Mesendoderm (in vitro differentiated cells): Measurements from ENCODE around the gene BCORL1.

Experiments
- DNase-seq: peaks from one replicate; pipeline ENCODE4 v3.0.0; 2013
- H2AK5ac ChIP-seq: 2 replicates; pipeline ENCODE4 v1.6.1; 2013; ENCODE audit warnings: low read length, inconsistent platforms
- H2BK120ac ChIP-seq: 2 replicates; pipeline ENCODE4 v1.6.1; 2013; ENCODE audit warnings: low read depth, mild to moderate bottlenecking, low read length, moderate library complexity, mixed read lengths
- H2BK15ac ChIP-seq: replicated peaks from 2 replicates; pipeline ENCODE4 v1.6.1; 2013; ENCODE audit warnings: low read depth, mild to moderate bottlenecking, moderate library complexity
- H2BK5ac ChIP-seq: 2 replicates; pipeline ENCODE4 v1.6.1; 2013; ENCODE audit warnings: low read length, inconsistent platforms
- H3K18ac ChIP-seq: 2 replicates; pipeline ENCODE4 v1.6.1; 2013; ENCODE audit warnings: mild to moderate bottlenecking, low read length, mixed read lengths
- H3K23ac ChIP-seq: one replicate; pipeline ENCODE4 v1.6.1; 2013; ENCODE audit warnings: low read length
- H3K27ac ChIP-seq: 2 replicates; pipeline ENCODE4 v1.5.1; 2013; ENCODE audit warnings: low read depth, mild to moderate bottlenecking, inconsistent platforms, low read length, moderate library complexity
- H3K27me3 ChIP-seq: 2 replicates; pipeline ENCODE4 v1.6.1; 2013; ENCODE audit warnings: low read length, control low read depth, mild to moderate bottlenecking, inconsistent platforms; ENCODE audit not compliant: insufficient read depth, poor library complexity
- H3K36me3 ChIP-seq: 2 replicates; pipeline ENCODE4 v1.6.1; 2013; ENCODE audit warnings: low read length, inconsistent platforms; ENCODE audit not compliant: control insufficient read depth, insufficient read depth
- H3K4ac ChIP-seq: one replicate; pipeline ENCODE4 v1.6.1; 2013; ENCODE audit warnings: low read depth, mild to moderate bottlenecking, low read length, moderate library complexity
- H3K4me1 ChIP-seq: 2 replicates; pipeline ENCODE4 v1.6.1; 2013; ENCODE audit warnings: low read depth, low read length, inconsistent platforms; ENCODE audit not compliant: control insufficient read depth
- H3K4me2 ChIP-seq: 2 replicates; pipeline ENCODE4 v1.6.1; 2013; ENCODE audit warnings: low read length
- H3K4me3 ChIP-seq: 2 replicates; pipeline ENCODE4 v1.5.1; 2013; ENCODE audit warnings: mild to moderate bottlenecking, low read length
- H3K56ac ChIP-seq: one replicate; pipeline ENCODE4 v1.6.1; 2013; ENCODE audit warnings: low read length
- H3K79me1 ChIP-seq: 2 replicates; pipeline ENCODE4 v1.6.1; 2013; ENCODE audit warnings: low read length, inconsistent platforms
- H3K79me2 ChIP-seq: 2 replicates; pipeline ENCODE4 v1.6.1; 2013; ENCODE audit warnings: mild to moderate bottlenecking, low read length; ENCODE audit not compliant: control insufficient read depth, insufficient read depth
- H3K9ac ChIP-seq: 2 replicates; pipeline ENCODE4 v1.6.1; 2013; ENCODE audit warnings: low read length, inconsistent platforms
- H4K5ac ChIP-seq: one replicate; pipeline ENCODE4 v1.6.1; 2013; ENCODE audit warnings: low read length
- H4K8ac ChIP-seq: one replicate; pipeline ENCODE4 v1.6.1; 2013; ENCODE audit warnings: low read depth, mild to moderate bottlenecking, control low read depth, low read length, moderate library complexity
- WGBS: extraction: QIAGEN DNeasy Blood & Tissue Kit; methylation state at CpG from one replicate; pipeline ENCODE4 v1.1.7; 2013; ENCODE audit warnings: low lambda C conversion rate, missing lambda C conversion rate; ENCODE audit not compliant: insufficient coverage; ENCODE audit errors: extremely low coverage; 5-methylcytosine and 5-hydroxymethylcytosine counted together

The BCORL1 gene

DNA sequence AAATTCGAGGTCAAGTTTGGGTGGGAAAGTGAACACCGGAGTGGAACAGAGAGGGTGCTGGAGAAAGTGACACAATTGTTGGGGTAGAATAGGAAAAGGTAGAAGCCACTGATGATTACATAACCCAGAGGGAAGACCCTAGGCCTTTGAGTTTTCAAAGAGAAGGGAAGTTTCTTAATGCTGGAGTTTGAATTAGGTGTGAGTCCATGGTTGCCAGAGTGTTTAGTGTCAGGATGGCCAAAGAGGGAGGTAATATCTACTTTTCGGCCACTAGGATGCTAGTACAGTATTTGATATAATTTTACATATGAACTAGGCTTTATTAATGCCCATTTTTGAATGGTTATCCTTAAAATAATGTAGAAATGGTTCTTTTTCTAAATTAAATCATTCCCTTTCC lies 5.4 kb downstream of the BCORL1 start:
- Histone ChIP-seq H3K79me1 (no peaks in the 10 kb centered on the region), H2BK5ac (no peak overlapping the region), H3K18ac (no peak overlapping the region), H3K4ac (no peak overlapping the region), H4K8ac (no peak overlapping the region), H2BK15ac (no peak overlapping the region), H2AK5ac (no peak overlapping the region), H3K9ac (no peak overlapping the region), H3K4me1 (no peaks in the 10 kb centered on the region), H2BK120ac (no peak overlapping the region), H3K56ac (no peak overlapping the region), H4K5ac (no peak overlapping the region), H3K27me3 (peaks cover 1% of the 10 kb centered on the region), H3K36me3 (no peaks in the 10 kb centered on the region), H3K23ac (no peak overlapping the region), H3K27ac (no peak overlapping the region), H3K4me3 (no peak overlapping the region), H3K4me2 (no peak overlapping the region), H3K79me2 (no peaks in the 10 kb centered on the region)
- no peak for DNase-seq
- no CpG with 5 or more reads among the region's 3 CpGs for WGBS

DNA sequence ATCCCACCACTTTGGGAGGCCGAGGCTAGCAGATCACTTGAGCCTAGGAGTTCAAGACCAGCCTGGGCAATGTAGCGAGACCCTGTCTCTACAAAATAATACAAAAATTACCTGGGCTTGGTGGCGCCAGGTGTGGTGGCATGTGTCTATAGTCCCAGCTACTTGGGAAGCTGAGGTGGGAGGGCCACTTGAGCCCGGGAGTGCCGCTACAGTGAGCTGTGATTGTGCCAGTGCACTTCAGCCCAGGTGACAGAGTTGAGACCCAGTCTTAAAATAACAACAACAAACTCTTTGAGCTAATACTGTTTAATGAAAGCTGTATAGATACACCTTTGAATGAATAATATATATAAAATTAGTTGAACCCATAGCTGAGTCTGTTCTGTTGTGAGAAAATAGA lies 9.7 kb downstream of the BCORL1 start:
- no peak overlapping the region for H2AK5ac ChIP-seq
- H3K27me3 ChIP-seq: no peaks in the 10 kb centered on the region
- no peak overlapping the region for H2BK5ac ChIP-seq
- H3K4me3 ChIP-seq: no peak overlapping the region
- H3K4me2 ChIP-seq: no peak overlapping the region
- H4K5ac ChIP-seq: no peak overlapping the region
- H3K36me3 ChIP-seq: no peaks in the 10 kb centered on the region
- H3K9ac ChIP-seq: no peak overlapping the region
- no peak overlapping the region for H3K18ac ChIP-seq
- H4K8ac ChIP-seq: no peak overlapping the region
- H3K23ac ChIP-seq: no peak overlapping the region
- no peaks in the 10 kb centered on the region for H3K79me1 ChIP-seq
- H3K4ac ChIP-seq: no peak overlapping the region
- H2BK120ac ChIP-seq: no peak overlapping the region
- no CpG with 5 or more reads among the region's 5 CpGs for WGBS
- no peaks in the 10 kb centered on the region for H3K4me1 ChIP-seq
- no peak overlapping the region for H3K27ac ChIP-seq
- no peak overlapping the region for H3K56ac ChIP-seq
- no peak overlapping the region for H2BK15ac ChIP-seq
- H3K79me2 ChIP-seq: no peaks in the 10 kb centered on the region
- no peak for DNase-seq

DNA sequence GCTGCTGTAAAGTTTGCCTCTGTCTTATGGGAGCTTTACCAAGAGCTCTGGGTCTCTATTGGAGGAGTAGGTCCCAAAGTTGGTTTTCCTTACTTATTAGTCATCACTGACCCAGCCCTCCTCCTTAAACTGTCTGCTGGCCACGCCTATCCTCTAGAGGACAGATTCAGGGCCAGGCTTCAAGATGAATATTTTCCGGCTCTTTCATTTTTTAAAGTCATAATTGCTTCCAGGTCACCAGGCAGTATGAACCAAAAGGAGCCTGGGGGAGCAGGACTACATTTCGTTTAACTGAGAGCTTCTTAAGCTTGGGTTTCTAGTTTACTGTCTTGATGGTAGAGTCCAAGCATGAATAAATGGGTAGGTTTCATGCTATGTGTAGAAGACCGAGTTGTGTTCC lies 13.7 kb downstream of the BCORL1 start:
- Histone ChIP-seq H4K8ac (no peak overlapping the region), H2AK5ac (no peak overlapping the region), H3K4me1 (no peaks in the 10 kb centered on the region), H3K4ac (no peak overlapping the region), H2BK120ac (no peak overlapping the region), H3K4me2 (no peak overlapping the region), H3K4me3 (no peak overlapping the region), H3K27ac (no peak overlapping the region), H3K56ac (no peak overlapping the region), H3K27me3 (no peaks in the 10 kb centered on the region), H3K23ac (no peak overlapping the region), H3K18ac (no peak overlapping the region), H4K5ac (no peak overlapping the region), H3K9ac (no peak overlapping the region), H3K79me2 (no peaks in the 10 kb centered on the region), H3K79me1 (no peaks in the 10 kb centered on the region), H2BK5ac (no peak overlapping the region), H2BK15ac (no peak overlapping the region), H3K36me3 (no peaks in the 10 kb centered on the region)
- no peak for DNase-seq
- WGBS: no CpG with 5 or more reads among the region's 4 CpGs

DNA sequence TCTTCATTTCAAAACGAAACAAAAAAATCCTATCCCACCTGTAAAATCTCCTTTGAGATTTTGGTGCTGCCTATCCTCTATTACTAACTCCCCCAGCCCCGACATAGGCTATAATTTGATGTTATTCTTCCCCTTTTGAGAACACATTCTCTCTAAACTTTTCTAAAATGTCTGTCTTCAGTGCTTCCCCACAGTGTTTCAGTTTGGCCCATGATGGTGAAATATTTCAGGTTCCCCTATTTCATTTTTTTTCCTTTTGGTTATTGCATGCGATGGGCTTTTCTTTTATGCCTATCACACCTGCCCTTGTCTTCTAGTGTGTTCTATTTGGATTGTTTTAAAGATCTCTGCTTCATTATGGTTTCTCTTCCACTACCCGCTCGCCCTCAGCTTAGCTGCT lies 14.7 kb downstream of the BCORL1 start:
- no peaks in the 10 kb centered on the region for H3K79me1 ChIP-seq
- H3K36me3 ChIP-seq: no peaks in the 10 kb centered on the region
- no peak overlapping the region for H3K56ac ChIP-seq
- H2BK5ac ChIP-seq: no peak overlapping the region
- H4K5ac ChIP-seq: no peak overlapping the region
- no peak overlapping the region for H2BK120ac ChIP-seq
- no peak overlapping the region for H3K4ac ChIP-seq
- no peak overlapping the region for H3K27ac ChIP-seq
- H3K4me1 ChIP-seq: no peaks in the 10 kb centered on the region
- H3K79me2 ChIP-seq: no peaks in the 10 kb centered on the region
- no peak overlapping the region for H3K23ac ChIP-seq
- H3K4me3 ChIP-seq: no peak overlapping the region
- no peak overlapping the region for H2AK5ac ChIP-seq
- no peak overlapping the region for H3K4me2 ChIP-seq
- no peak overlapping the region for H2BK15ac ChIP-seq
- no peak overlapping the region for H3K18ac ChIP-seq
- H4K8ac ChIP-seq: no peak overlapping the region
- no peaks in the 10 kb centered on the region for H3K27me3 ChIP-seq
- no CpG with 5 or more reads among the region's 5 CpGs for WGBS
- DNase-seq: no peak
- H3K9ac ChIP-seq: no peak overlapping the region

GRCh38 chrX:129998021-129998420 lies 15.6 kb downstream of the BCORL1 start:
- Histone ChIP-seq H2AK5ac (no peak overlapping the region), H3K27ac (no peak overlapping the region), H3K56ac (no peak overlapping the region), H2BK5ac (no peak overlapping the region), H3K27me3 (no peaks in the 10 kb centered on the region), H3K23ac (no peak overlapping the region), H3K79me2 (no peaks in the 10 kb centered on the region), H2BK15ac (no peak overlapping the region), H3K9ac (no peak overlapping the region), H3K36me3 (no peaks in the 10 kb centered on the region), H4K8ac (no peak overlapping the region), H3K4me3 (no peak overlapping the region), H3K18ac (no peak overlapping the region), H2BK120ac (no peak overlapping the region), H3K4ac (no peak overlapping the region), H3K4me2 (no peak overlapping the region), H3K4me1 (no peaks in the 10 kb centered on the region), H3K79me1 (no peaks in the 10 kb centered on the region), H4K5ac (no peak overlapping the region)
- no CpG with 5 or more reads among the region's 3 CpGs for WGBS
- DNase-seq: no peak

GRCh38 chrX:130001893-130002292 lies 19.5 kb downstream of the BCORL1 start:
- H3K9ac ChIP-seq: no peak overlapping the region
- no peaks in the 10 kb centered on the region for H3K4me1 ChIP-seq
- no peak overlapping the region for H4K5ac ChIP-seq
- DNase-seq: no peak
- no peak overlapping the region for H3K27ac ChIP-seq
- H3K27me3 ChIP-seq: no peaks in the 10 kb centered on the region
- no CpG with 5 or more reads among the region's 6 CpGs for WGBS
- no peaks in the 10 kb centered on the region for H3K36me3 ChIP-seq
- no peak overlapping the region for H3K56ac ChIP-seq
- no peak overlapping the region for H4K8ac ChIP-seq
- H3K18ac ChIP-seq: no peak overlapping the region
- H2BK15ac ChIP-seq: no peak overlapping the region
- H2BK5ac ChIP-seq: no peak overlapping the region
- no peak overlapping the region for H2BK120ac ChIP-seq
- no peaks in the 10 kb centered on the region for H3K79me2 ChIP-seq
- no peak overlapping the region for H3K4me3 ChIP-seq
- H2AK5ac ChIP-seq: no peak overlapping the region
- H3K79me1 ChIP-seq: no peaks in the 10 kb centered on the region
- no peak overlapping the region for H3K4ac ChIP-seq
- no peak overlapping the region for H3K4me2 ChIP-seq
- no peak overlapping the region for H3K23ac ChIP-seq
